ENCODE measurements around the gene AKAP7. TPM values are rescaled to one million over a fixed set of nuclear protein-coding genes. Genes with fewer than 3 reads are reported as not detected.

The AKAP7 gene
- polyA plus RNA-seq, 2 of the 4 experiments (the other 2 are of a cell fraction), result 2.5 to 3.7 TPM

- DNase-seq (ENCODE audit: low read depth in 1 of 2, low spot score in 1 of 2) (no peak), ATAC-seq (no peak), FAIRE-seq (no peak)
- no peaks in the 10 kb centered on the region for H3K4me1 ChIP-seq
- 94% methylated on average over 2 of the region's 2 CpGs for WGBS (ENCODE audit: missing lambda C conversion rate)
- TF ChIP-seq EHF (CRISPR knock-in tag; IDR thresholded peaks at IDR 0.05) (no peak), BHLHE40 (IDR thresholded peaks at IDR 0.05; ENCODE audit: low read depth, low read length) (no peak), ELK1 (IDR thresholded peaks at IDR 0.05; ENCODE audit: low read depth, low read length) (no peak), NPAS2 (CRISPR knock-in tag; IDR thresholded peaks at IDR 0.05; ENCODE audit: borderline replicate concordance) (no peak), ZNF302 (CRISPR knock-in tag; IDR thresholded peaks at IDR 0.05) (no peak), HOXB13 (CRISPR knock-in tag; IDR thresholded peaks at IDR 0.05; ENCODE audit: low read depth) (no peak), MAFK (IDR thresholded peaks at IDR 0.05; ENCODE audit: partially characterized antibody) (peak; percentile 51), MYC (IDR thresholded peaks at IDR 0.05; ENCODE audit: borderline replicate concordance, low read length) (no peak)
- ChIA-PET POLR2A (no interaction called here), CTCF (no interaction called here)
- H3K4me2 ChIP-seq, result no peak overlapping the region
- no peaks in the 10 kb centered on the region for H3K9me3 ChIP-seq
- no peak overlapping the region for H3K4me3 ChIP-seq
- H3K27ac ChIP-seq, result no peak overlapping the region
Measured at GRCh38 chr6:131314838-131315237, 179.6 kb downstream of the AKAP7 start.

GRCh38 chr6:131316654-131317053 is 181.4 kb downstream of the AKAP7 start:
- TF ChIP-seq CEBPB (IDR thresholded peaks at IDR 0.05) (no peak), MAX (IDR thresholded peaks at IDR 0.05) (no peak), HEYL (CRISPR knock-in tag; IDR thresholded peaks at IDR 0.05) (no peak), ELK1 (IDR thresholded peaks at IDR 0.05; ENCODE audit: low read depth, low read length) (no peak), POLR2A (IDR thresholded peaks at IDR 0.05; ENCODE audit: low read length) (no peak), ZC3H11A (IDR thresholded peaks at IDR 0.05) (no peak), E2F6 (IDR thresholded peaks at IDR 0.05; ENCODE audit: borderline replicate concordance, low read depth) (no peak), ATOH8 (CRISPR knock-in tag; IDR thresholded peaks at IDR 0.05; ENCODE audit: low read depth) (no peak), RARB (CRISPR knock-in tag; IDR thresholded peaks at IDR 0.05) (no peak), RNF2 (IDR thresholded peaks at IDR 0.05; ENCODE audit: borderline replicate concordance, low read depth) (no peak)
- WGBS (ENCODE audit: missing lambda C conversion rate), result 63% methylated on average over 1 of the region's 1 CpG
- POLR2A ChIA-PET, result no interaction called here

GRCh38 chr6:131317516-131317915 is 182.2 kb downstream of the AKAP7 start:
- H3K4me1 ChIP-seq, result no peaks in the 10 kb centered on the region
- no peak for FAIRE-seq
- ChIA-PET CTCF (no interaction called here), POLR2A (no interaction called here)
- no peaks in the 10 kb centered on the region for H3K9me3 ChIP-seq
- ATAC-seq, result no peak
- no peak overlapping the region for H3K4me3 ChIP-seq
- no peak overlapping the region for H3K27ac ChIP-seq
- 20% methylated on average over 3 of the region's 3 CpGs for WGBS (ENCODE audit: missing lambda C conversion rate)
- DNase-seq (ENCODE audit: low read depth in 1 of 2, low spot score in 1 of 2), result no peak
- TF ChIP-seq ZSCAN20 (CRISPR knock-in tag; IDR thresholded peaks at IDR 0.05) (no peak), CTCF (IDR thresholded peaks at IDR 0.05) (no peak), PHF8 (IDR thresholded peaks at IDR 0.05; ENCODE audit: borderline replicate concordance, low read depth) (no peak), EHF (CRISPR knock-in tag; IDR thresholded peaks at IDR 0.05) (no peak), RAD21 (conservative IDR thresholded peaks at IDR 0.05 in 1 of 2, IDR thresholded peaks at IDR 0.05 in 1 of 2) (no peak), FOSB (CRISPR knock-in tag; IDR thresholded peaks at IDR 0.05) (no peak), CHD2 (IDR thresholded peaks at IDR 0.05; ENCODE audit: low read length, partially characterized antibody) (no peak), HOXB13 (CRISPR knock-in tag; IDR thresholded peaks at IDR 0.05; ENCODE audit: low read depth) (no peak), POLR2AphosphoS2 (conservative IDR thresholded peaks at IDR 0.05; ENCODE audit: low read length) (no peak), ZFP36 (IDR thresholded peaks at IDR 0.05; ENCODE audit: borderline replicate concordance, partially characterized antibody) (no peak)
- no peak overlapping the region for H3K4me2 ChIP-seq

More at GRCh38 chr6:131316654-131317053, 181.4 kb downstream of the AKAP7 start:
- no peaks in the 10 kb centered on the region for H3K4me1 ChIP-seq
- no peaks in the 10 kb centered on the region for H3K9me3 ChIP-seq
- DNase-seq (ENCODE audit: low read depth in 1 of 2, low spot score in 1 of 2) (no peak), ATAC-seq (no peak), FAIRE-seq (no peak)
- CTCF ChIA-PET, result no interaction called here
- H3K4me3 ChIP-seq, result no peak overlapping the region
- no peak overlapping the region for H3K4me2 ChIP-seq
- H3K27ac ChIP-seq, result no peak overlapping the region
